SKM-1 (cell line): ENCODE data around the gene PLB1.

ENCODE experiments used
- DNase-seq: peaks from one replicate; lab custom pipeline; 2025; ENCODE audit not compliant: unreplicated experiment; lab: John Stamatoyannopoulos, UW

The PLB1 gene

GRCh38 chr2:28607730-28608499 lies 112.1 kb downstream of the PLB1 start:
- DNase-seq = no peak

GRCh38 chr2:28608500-28609424 lies 112.9 kb downstream of the PLB1 start:
- no peak for DNase-seq

GRCh38 chr2:28610583-28611201 lies 114.8 kb downstream of the PLB1 start:
- no peak for DNase-seq

- DNase-seq = no peak
Observed at GRCh38 chr2:28612131-28612812, 116.4 kb downstream of the PLB1 start.

- DNase-seq = no peak
Observed at GRCh38 chr2:28613186-28613585, 117.3 kb downstream of the PLB1 start.

GRCh38 chr2:28613633-28614501 lies 118.0 kb downstream of the PLB1 start:
- DNase-seq = no peak

GRCh38 chr2:28615706-28616105 lies 119.8 kb downstream of the PLB1 start:
- DNase-seq = no peak

GRCh38 chr2:28616396-28616999 lies 120.6 kb downstream of the PLB1 start:
- no peak for DNase-seq

- no peak for DNase-seq
Observed at GRCh38 chr2:28617502-28618184, 121.8 kb downstream of the PLB1 start.

- DNase-seq = no peak
Observed at GRCh38 chr2:28618221-28619141, 122.6 kb downstream of the PLB1 start.

GRCh38 chr2:28619213-28620196 lies 123.6 kb downstream of the PLB1 start:
- no peak for DNase-seq

GRCh38 chr2:28620291-28620793 lies 124.5 kb downstream of the PLB1 start:
- DNase-seq = no peak

GRCh38 chr2:28620801-28621171 lies 124.9 kb downstream of the PLB1 start:
- no peak for DNase-seq

GRCh38 chr2:28621172-28622100 lies 125.6 kb downstream of the PLB1 start:
- DNase-seq = peak; percentile 48

GRCh38 chr2:28622101-28622499 lies 126.2 kb downstream of the PLB1 start:
- no peak for DNase-seq
